ENCODE results near the gene NEURL3.

DNA sequence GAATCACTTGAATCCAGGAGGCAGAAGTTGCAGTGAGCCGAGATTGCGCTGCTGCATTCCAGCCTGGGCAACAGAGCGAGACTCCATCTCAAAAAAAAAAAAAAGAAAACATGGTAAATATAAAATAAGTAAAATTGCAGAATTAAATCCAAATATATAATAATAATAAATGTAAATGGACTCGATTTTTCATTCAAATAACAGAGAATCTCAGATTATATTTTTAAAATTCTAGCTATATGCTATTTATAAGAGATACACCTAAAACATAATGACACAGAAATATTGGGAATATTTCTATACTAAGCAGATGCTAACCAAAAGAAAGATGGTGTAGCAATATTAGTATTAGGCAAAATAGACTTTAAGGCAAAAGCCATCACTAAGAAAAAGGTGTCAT lies 15.1 kb upstream of the NEURL3 start:
- TF ChIP-seq, protein P1, sequence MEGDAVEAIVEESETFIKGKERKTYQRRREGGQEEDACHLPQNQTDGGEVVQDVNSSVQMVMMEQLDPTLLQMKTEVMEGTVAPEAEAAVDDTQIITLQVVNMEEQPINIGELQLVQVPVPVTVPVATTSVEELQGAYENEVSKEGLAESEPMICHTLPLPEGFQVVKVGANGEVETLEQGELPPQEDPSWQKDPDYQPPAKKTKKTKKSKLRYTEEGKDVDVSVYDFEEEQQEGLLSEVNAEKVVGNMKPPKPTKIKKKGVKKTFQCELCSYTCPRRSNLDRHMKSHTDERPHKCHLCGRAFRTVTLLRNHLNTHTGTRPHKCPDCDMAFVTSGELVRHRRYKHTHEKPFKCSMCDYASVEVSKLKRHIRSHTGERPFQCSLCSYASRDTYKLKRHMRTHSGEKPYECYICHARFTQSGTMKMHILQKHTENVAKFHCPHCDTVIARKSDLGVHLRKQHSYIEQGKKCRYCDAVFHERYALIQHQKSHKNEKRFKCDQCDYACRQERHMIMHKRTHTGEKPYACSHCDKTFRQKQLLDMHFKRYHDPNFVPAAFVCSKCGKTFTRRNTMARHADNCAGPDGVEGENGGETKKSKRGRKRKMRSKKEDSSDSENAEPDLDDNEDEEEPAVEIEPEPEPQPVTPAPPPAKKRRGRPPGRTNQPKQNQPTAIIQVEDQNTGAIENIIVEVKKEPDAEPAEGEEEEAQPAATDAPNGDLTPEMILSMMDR (IDR thresholded peaks at IDR 0.05; ENCODE audit: low read depth, low read length): no peak
- no peak for TF ChIP-seq EZH2phosphoT487 (IDR thresholded peaks at IDR 0.05; ENCODE audit: low read depth)
